ENCODE data around the gene CCNB3. TPM values are rescaled to one million over a fixed set of nuclear protein-coding genes. Genes with fewer than 3 reads are reported as not detected.

The CCNB3 gene, protein sequence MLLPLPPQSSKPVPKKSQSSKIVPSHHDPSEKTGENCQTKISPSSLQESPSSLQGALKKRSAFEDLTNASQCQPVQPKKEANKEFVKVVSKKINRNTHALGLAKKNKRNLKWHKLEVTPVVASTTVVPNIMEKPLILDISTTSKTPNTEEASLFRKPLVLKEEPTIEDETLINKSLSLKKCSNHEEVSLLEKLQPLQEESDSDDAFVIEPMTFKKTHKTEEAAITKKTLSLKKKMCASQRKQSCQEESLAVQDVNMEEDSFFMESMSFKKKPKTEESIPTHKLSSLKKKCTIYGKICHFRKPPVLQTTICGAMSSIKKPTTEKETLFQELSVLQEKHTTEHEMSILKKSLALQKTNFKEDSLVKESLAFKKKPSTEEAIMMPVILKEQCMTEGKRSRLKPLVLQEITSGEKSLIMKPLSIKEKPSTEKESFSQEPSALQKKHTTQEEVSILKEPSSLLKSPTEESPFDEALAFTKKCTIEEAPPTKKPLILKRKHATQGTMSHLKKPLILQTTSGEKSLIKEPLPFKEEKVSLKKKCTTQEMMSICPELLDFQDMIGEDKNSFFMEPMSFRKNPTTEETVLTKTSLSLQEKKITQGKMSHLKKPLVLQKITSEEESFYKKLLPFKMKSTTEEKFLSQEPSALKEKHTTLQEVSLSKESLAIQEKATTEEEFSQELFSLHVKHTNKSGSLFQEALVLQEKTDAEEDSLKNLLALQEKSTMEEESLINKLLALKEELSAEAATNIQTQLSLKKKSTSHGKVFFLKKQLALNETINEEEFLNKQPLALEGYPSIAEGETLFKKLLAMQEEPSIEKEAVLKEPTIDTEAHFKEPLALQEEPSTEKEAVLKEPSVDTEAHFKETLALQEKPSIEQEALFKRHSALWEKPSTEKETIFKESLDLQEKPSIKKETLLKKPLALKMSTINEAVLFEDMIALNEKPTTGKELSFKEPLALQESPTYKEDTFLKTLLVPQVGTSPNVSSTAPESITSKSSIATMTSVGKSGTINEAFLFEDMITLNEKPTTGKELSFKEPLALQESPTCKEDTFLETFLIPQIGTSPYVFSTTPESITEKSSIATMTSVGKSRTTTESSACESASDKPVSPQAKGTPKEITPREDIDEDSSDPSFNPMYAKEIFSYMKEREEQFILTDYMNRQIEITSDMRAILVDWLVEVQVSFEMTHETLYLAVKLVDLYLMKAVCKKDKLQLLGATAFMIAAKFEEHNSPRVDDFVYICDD (N-terminal part only)
- total RNA-seq: 1 to 10 TPM in 1 of 4 donors, under 1 TPM in 3; 0.25 to 1.1 (median 0.37) TPM
- 1 to 10 TPM in 1 of 3 donors, under 1 TPM in 2; 0.11 to 1.4 (median 0.23) TPM for polyA plus RNA-seq
- long read RNA-seq, donor 1: 0 reads
- long read RNA-seq, donor 2: 0 reads

GRCh38 chrX:50204364-50204899 is at the start of gene CCNB3:
Gene CCNB3, plus strand, starts transcription at chrX:50204765. Its CDS starts 80,399 bp downstream, at chrX:50285164.
- ATAC-seq (peak; percentile 80 to 97 (median 94)), DNase-seq (peak; percentile 70 to 79)
- peak within 1 kb of the TSS; percentile 16 for H3K27ac ChIP-seq
- no peaks in the 10 kb centered on the region for H3K4me1 ChIP-seq
- no peaks in the 10 kb centered on the region for H3K9me3 ChIP-seq
- no peaks in the 10 kb centered on the region for H3K36me3 ChIP-seq (ENCODE audit: insufficient read depth in 1 of 2, low read depth in 1 of 2)
- H3K4me3 ChIP-seq: peak within 1 kb of the TSS; percentile 52
- intact Hi-C loops (cut with DNase I): loop anchor here (2.0 to 5.0 kb wide), 3 partner anchors 102 to 290 kb away; no protein-coding TSS in a partner anchor
- H3K27me3 ChIP-seq (ENCODE audit: insufficient read depth in 3 of 3, low read length in 2 of 3): peaks cover 0 to 11% (median 0%) of the 10 kb centered on the region in 3 donors
- TF ChIP-seq, protein P1, sequence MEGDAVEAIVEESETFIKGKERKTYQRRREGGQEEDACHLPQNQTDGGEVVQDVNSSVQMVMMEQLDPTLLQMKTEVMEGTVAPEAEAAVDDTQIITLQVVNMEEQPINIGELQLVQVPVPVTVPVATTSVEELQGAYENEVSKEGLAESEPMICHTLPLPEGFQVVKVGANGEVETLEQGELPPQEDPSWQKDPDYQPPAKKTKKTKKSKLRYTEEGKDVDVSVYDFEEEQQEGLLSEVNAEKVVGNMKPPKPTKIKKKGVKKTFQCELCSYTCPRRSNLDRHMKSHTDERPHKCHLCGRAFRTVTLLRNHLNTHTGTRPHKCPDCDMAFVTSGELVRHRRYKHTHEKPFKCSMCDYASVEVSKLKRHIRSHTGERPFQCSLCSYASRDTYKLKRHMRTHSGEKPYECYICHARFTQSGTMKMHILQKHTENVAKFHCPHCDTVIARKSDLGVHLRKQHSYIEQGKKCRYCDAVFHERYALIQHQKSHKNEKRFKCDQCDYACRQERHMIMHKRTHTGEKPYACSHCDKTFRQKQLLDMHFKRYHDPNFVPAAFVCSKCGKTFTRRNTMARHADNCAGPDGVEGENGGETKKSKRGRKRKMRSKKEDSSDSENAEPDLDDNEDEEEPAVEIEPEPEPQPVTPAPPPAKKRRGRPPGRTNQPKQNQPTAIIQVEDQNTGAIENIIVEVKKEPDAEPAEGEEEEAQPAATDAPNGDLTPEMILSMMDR (IDR thresholded peaks at IDR 0.05): peak; percentile 65
- 0 to 8% (median 0%) methylated on average over 17 to 19 of the region's 19 CpGs for WGBS, 3 donors

DNA sequence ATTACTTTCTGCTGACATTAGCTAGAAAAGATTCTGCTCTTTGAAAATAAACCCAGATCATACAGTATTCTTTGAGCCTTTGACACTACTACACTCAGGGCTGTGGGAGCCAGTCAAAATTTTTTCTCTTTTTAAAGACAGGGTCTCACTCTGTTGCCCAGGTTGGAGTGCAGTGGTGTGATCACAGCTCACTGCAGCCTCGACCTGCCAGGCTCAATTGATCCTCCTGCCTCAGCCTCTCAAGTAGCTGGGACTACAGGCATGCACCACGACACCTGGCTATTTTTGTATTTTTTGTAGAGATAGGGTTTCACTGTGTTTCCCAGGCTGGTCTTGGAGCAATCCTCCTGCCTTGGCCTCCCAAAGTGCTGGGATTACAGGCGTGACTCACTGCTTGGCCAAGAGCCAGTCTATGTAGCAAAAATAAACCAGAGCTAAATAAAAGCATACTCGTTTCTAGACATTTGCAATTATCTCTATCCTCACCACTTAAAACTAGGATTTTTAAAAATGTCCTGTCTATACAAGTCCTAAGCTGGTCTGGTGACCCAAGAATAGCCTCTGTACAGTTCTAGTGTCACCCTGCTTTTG is 46.9 kb upstream of the CCNB3 start:
- Histone ChIP-seq H3K9me3 (no peaks in the 10 kb centered on the region), H3K27me3 (ENCODE audit: insufficient read depth in 3 of 3, low read length in 2 of 3) (peaks cover 0 to 20% (median 0%) of the 10 kb centered on the region in 3 donors), H3K27ac (no peak overlapping the region), H3K4me3 (no peak overlapping the region), H3K36me3 (ENCODE audit: insufficient read depth in 1 of 2, low read depth in 1 of 2) (no peaks in the 10 kb centered on the region), H3K4me1 (no peaks in the 10 kb centered on the region)
- TF ChIP-seq, protein P1 (IDR thresholded peaks at IDR 0.05): no peak
- no peak for ATAC-seq
- intact Hi-C loops (cut with DNase I): no loop called here
- no peak for DNase-seq
- 12 to 39% (median 18%) methylated on average over 4 of the region's 4 CpGs for WGBS, 3 donors

DNA sequence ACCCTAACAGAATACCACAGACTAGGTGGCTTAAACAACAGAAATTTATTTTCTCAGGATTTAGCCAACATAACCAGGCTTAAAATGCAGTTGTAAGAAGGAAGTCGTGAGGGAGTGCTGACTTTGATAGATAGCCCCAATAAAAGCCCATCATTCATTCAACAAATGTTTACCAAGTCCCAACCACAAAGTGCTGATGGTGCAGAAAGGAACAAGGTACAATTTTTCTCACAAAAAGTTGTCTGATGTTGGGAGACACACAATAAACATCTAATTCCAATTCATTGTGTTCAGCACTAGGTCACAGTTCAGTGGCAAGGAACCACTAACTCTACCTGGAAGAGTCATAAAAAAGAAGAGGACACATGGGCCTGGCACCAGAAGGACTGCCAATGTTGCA is 46.0 kb upstream of the CCNB3 start:
- TF ChIP-seq, protein P1 (IDR thresholded peaks at IDR 0.05): no peak
- WGBS, 3 donors: 14 to 78% (median 53%) methylated on average over 1 of the region's 1 CpG
- H3K9me3 ChIP-seq: no peaks in the 10 kb centered on the region
- H3K27me3 ChIP-seq (ENCODE audit: insufficient read depth in 3 of 3, low read length in 2 of 3): peaks cover 0 to 17% (median 0%) of the 10 kb centered on the region in 3 donors
- H3K4me1 ChIP-seq: no peaks in the 10 kb centered on the region
- no peak overlapping the region for H3K27ac ChIP-seq
- intact Hi-C loops (cut with DNase I): no loop called here
- no peak overlapping the region for H3K4me3 ChIP-seq
- ATAC-seq: no peak
- no peak for DNase-seq
- no peaks in the 10 kb centered on the region for H3K36me3 ChIP-seq (ENCODE audit: insufficient read depth in 1 of 2, low read depth in 1 of 2)

DNA sequence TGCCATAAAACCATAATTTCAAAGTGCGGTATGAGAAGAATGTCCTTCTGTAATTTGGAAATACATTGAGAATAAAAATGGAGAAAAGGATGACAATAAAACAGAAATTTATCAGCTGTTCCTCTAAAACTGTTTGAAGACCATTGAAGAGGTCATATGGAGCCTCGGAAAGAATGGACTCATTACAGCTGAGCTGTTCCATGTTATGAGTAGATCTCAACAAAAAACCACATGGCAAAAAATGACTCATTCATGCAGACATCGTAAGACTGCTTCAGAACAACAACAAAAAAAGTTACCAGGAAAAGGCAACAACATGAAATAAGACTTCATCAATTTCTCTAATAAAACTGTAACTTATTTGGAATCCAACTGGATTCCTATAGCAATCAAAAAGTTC is 43.4 kb upstream of the CCNB3 start:
- Histone ChIP-seq H3K27me3 (ENCODE audit: insufficient read depth in 3 of 3, low read length in 2 of 3) (peaks cover 0 to 17% (median 0%) of the 10 kb centered on the region in 3 donors), H3K36me3 (ENCODE audit: insufficient read depth in 1 of 2, low read depth in 1 of 2) (no peaks in the 10 kb centered on the region), H3K4me1 (no peaks in the 10 kb centered on the region), H3K9me3 (no peaks in the 10 kb centered on the region), H3K4me3 (no peak overlapping the region), H3K27ac (no peak overlapping the region)
- TF ChIP-seq, protein P1 (IDR thresholded peaks at IDR 0.05): no peak
- no peak for ATAC-seq
- intact Hi-C loops (cut with DNase I): no loop called here
- DNase-seq: no peak
- 39 to 62% (median 43%) methylated on average over 3 of the region's 3 CpGs for WGBS, 3 donors

All from psoas muscle (tissue), 8 donors.